Hepatocyte (in vitro differentiated cells): Measurements from ENCODE around the gene C1QTNF2. TPM values are rescaled to one million over a fixed set of nuclear protein-coding genes. Genes with fewer than 3 reads are reported as not detected.

Source experiments
- DNase-seq: peaks from one replicate; pipeline ENCODE4 v3.0.0-alpha.2; 2016; ENCODE audit warnings: low spot score
- H2AFZ ChIP-seq: fragments of 200-600 bp; sonication (generic); 2 replicates; pipeline ENCODE4 v1.6.0; 2016; ENCODE audit warnings: antibody characterized with exemption, mild to moderate bottlenecking
- H3K27ac ChIP-seq: fragments of 200-600 bp; sonication (generic); 2 replicates; pipeline ENCODE4 v1.5.1; 2016; ENCODE audit warnings: mild to moderate bottlenecking
- H3K27me3 ChIP-seq: fragments of 200-600 bp; sonication (generic); 2 replicates; pipeline ENCODE4 v1.6.1; 2016
- H3K36me3 ChIP-seq: fragments of 200-600 bp; sonication (generic); replicated peaks from 2 replicates; pipeline ENCODE4 v1.5.1; 2016; ENCODE audit warnings: low read depth; ENCODE audit not compliant: insufficient read depth
- H3K4me1 ChIP-seq: fragments of 200-600 bp; sonication (generic); 2 replicates; pipeline ENCODE4 v1.5.1; 2016; ENCODE audit warnings: mild to moderate bottlenecking, moderate library complexity; ENCODE audit not compliant: insufficient read depth
- H3K4me2 ChIP-seq: fragments of 200-600 bp; sonication (generic); 2 replicates; pipeline ENCODE4 v1.6.0; 2016
- H3K4me3 ChIP-seq: fragments of 200-600 bp; sonication (generic); 2 replicates; pipeline ENCODE4 v1.5.1; 2016; ENCODE audit warnings: mild to moderate bottlenecking
- H3K79me2 ChIP-seq: fragments of 200-600 bp; sonication (generic); 2 replicates; pipeline ENCODE4 v1.6.0; 2017; ENCODE audit warnings: mild to moderate bottlenecking
- H3K9me2 ChIP-seq: fragments of 200-600 bp; sonication (generic); replicated peaks from 2 replicates; pipeline ENCODE4 v1.6.0; 2017; ENCODE audit warnings: mild to moderate bottlenecking; ENCODE audit not compliant: insufficient read depth
- H3K9me3 ChIP-seq: fragments of 200-600 bp; sonication (generic); 2 replicates; pipeline ENCODE4 v1.5.1; 2016; ENCODE audit warnings: low read depth, mild to moderate bottlenecking
- H4K20me1 ChIP-seq: fragments of 200-600 bp; sonication (generic); 2 replicates; pipeline ENCODE4 v1.6.0; 2016; ENCODE audit warnings: mild to moderate bottlenecking; ENCODE audit not compliant: insufficient read depth, poor library complexity, severe bottlenecking
- CTCF ChIP-seq: fragments of 200-600 bp; sonication (generic); IDR thresholded peaks from 2 replicates; pipeline ENCODE4 v1.5.1; 2016; ENCODE audit warnings: antibody characterized with exemption, mild to moderate bottlenecking; ENCODE audit not compliant: poor library complexity
- EZH2 ChIP-seq: fragments of 200-600 bp; sonication (generic); IDR thresholded peaks from 2 replicates; pipeline ENCODE4 v1.6.1; 2016; ENCODE audit warnings: antibody characterized with exemption, mild to moderate bottlenecking, borderline replicate concordance
- EZH2phosphoT487 ChIP-seq: fragments of 200-600 bp; sonication (generic); IDR thresholded peaks from one replicate; pipeline ENCODE4 v1.6.1; 2018; ENCODE audit warnings: antibody characterized with exemption, mild to moderate bottlenecking, low read depth, moderate library complexity; ENCODE audit not compliant: unreplicated experiment, severe bottlenecking
- WGBS: methylation state at CpG from one replicate; pipeline ENCODE4 v1.1.6; 2016; ENCODE audit warnings: low lambda C conversion rate; ENCODE audit errors: missing lambda C conversion rate; 5-methylcytosine and 5-hydroxymethylcytosine counted together
- polyA plus RNA-seq: library from polyadenylated mRNA; unstranded; fragments of >200 nt; fragmentation: Nextera tagmentation; extraction: Ambion mirVana; gene quantifications from 2 replicates; pipeline ENCODE4 v1.2.1, GENCODE V29; 2016
- total RNA-seq: library from RNA; depleted of rRNA; stranded (reverse); fragments of >200 nt; gene quantifications from 2 replicates; pipeline ENCODE4 v1.2.3, GENCODE V29; 2014

C1QTNF2 gene
- total and polyA plus RNA-seq, 2 experiments from 2014 or later: 1.5 to 3.0 TPM

- Histone ChIP-seq H3K9me2 (no peaks in the 10 kb centered on the region), H2AFZ (no peak overlapping the region), H3K4me3 (no peak overlapping the region), H4K20me1 (no peaks in the 10 kb centered on the region), H3K4me2 (no peak overlapping the region), H3K9me3 (no peaks in the 10 kb centered on the region), H3K79me2 (no peaks in the 10 kb centered on the region), H3K36me3 (no peaks in the 10 kb centered on the region), H3K27ac (no peak overlapping the region), H3K4me1 (no peaks in the 10 kb centered on the region), H3K27me3 (no peaks in the 10 kb centered on the region)
- 92% methylated on average over 3 of the region's 3 CpGs for WGBS
- no peak for DNase-seq
- TF ChIP-seq CTCF (no peak), EZH2phosphoT487 (no peak), EZH2 (no peak)
These were observed 36.7 kb downstream of the C1QTNF2 start for GRCh38 chr5:160333721-160334120.

- TF ChIP-seq EZH2 (no peak), EZH2phosphoT487 (no peak)
- no peaks in the 10 kb centered on the region for H3K9me3 ChIP-seq
- no peaks in the 10 kb centered on the region for H4K20me1 ChIP-seq
- no peaks in the 10 kb centered on the region for H3K79me2 ChIP-seq
- no peak for DNase-seq
- no peak overlapping the region for H3K4me2 ChIP-seq
- WGBS: 86% methylated on average over 4 of the region's 4 CpGs
- no peaks in the 10 kb centered on the region for H3K36me3 ChIP-seq
- H3K4me1 ChIP-seq: no peaks in the 10 kb centered on the region
- no peaks in the 10 kb centered on the region for H3K9me2 ChIP-seq
- no peak overlapping the region for H3K27ac ChIP-seq
- no peak overlapping the region for H3K4me3 ChIP-seq
- no peaks in the 10 kb centered on the region for H3K27me3 ChIP-seq
- no peak overlapping the region for H2AFZ ChIP-seq
These were observed 40.2 kb downstream of the C1QTNF2 start for GRCh38 chr5:160330212-160330611.

- Histone ChIP-seq H3K36me3 (no peaks in the 10 kb centered on the region), H3K9me3 (no peaks in the 10 kb centered on the region), H2AFZ (no peak overlapping the region), H3K9me2 (no peaks in the 10 kb centered on the region), H3K79me2 (no peaks in the 10 kb centered on the region), H3K4me3 (no peak overlapping the region), H3K4me1 (no peaks in the 10 kb centered on the region), H3K4me2 (no peak overlapping the region), H4K20me1 (no peaks in the 10 kb centered on the region), H3K27ac (no peak overlapping the region), H3K27me3 (no peaks in the 10 kb centered on the region)
- no peak for DNase-seq
- 88% methylated on average over 6 of the region's 6 CpGs for WGBS
- TF ChIP-seq CTCF: no peak
- TF ChIP-seq EZH2: no peak
- no peak for TF ChIP-seq EZH2phosphoT487
These were observed 42.6 kb downstream of the C1QTNF2 start for GRCh38 chr5:160327818-160328217.

- H4K20me1 ChIP-seq: no peaks in the 10 kb centered on the region
- H3K36me3 ChIP-seq: no peaks in the 10 kb centered on the region
- H3K4me2 ChIP-seq: no peak overlapping the region
- H3K9me2 ChIP-seq: no peaks in the 10 kb centered on the region
- H3K4me1 ChIP-seq: no peaks in the 10 kb centered on the region
- WGBS: 94% methylated on average over 2 of the region's 2 CpGs
- no peaks in the 10 kb centered on the region for H3K79me2 ChIP-seq
- no peak for DNase-seq
- no peaks in the 10 kb centered on the region for H3K27me3 ChIP-seq
- TF ChIP-seq EZH2 (no peak), CTCF (no peak), EZH2phosphoT487 (no peak)
- no peak overlapping the region for H3K27ac ChIP-seq
- H3K9me3 ChIP-seq: no peaks in the 10 kb centered on the region
- no peak overlapping the region for H3K4me3 ChIP-seq
- H2AFZ ChIP-seq: no peak overlapping the region
These were observed 43.4 kb downstream of the C1QTNF2 start for GRCh38 chr5:160326981-160327380.
